SK-N-SH (cell line): ENCODE measurements around the gene SOAT2. TPM values are rescaled to one million over a fixed set of nuclear protein-coding genes. Genes with fewer than 3 reads are reported as not detected.

Experiments
- CTCF ChIA-PET: fragments of 300-600, 350-600 bp; formaldehyde crosslinking; extraction: SDS; loops from one replicate; lab custom pipeline; 2021; lab: Yijun Ruan, JAX
- POLR2A ChIA-PET: fragments of 350-600 bp; sonication (Branson Sonifier 250); formaldehyde crosslinking; extraction: SDS; loops from one replicate; lab custom pipeline; 2020; ENCODE audit warnings: antibody characterized with exemption, inconsistent platforms; lab: Yijun Ruan, JAX
- DNase-seq: peaks from one replicate; pipeline ENCODE4 v3.0.0; 2012
- H2AFZ ChIP-seq: fragments of 200-600 bp; sonication (generic); 2 replicates; pipeline ENCODE4 v1.8.1; 2016; ENCODE audit warnings: antibody characterized with exemption, mild to moderate bottlenecking, low read depth
- H3F3A ChIP-seq: fragments of 200-600 bp; sonication (generic); replicated peaks from 2 replicates; pipeline ENCODE3; 2016; ENCODE audit warnings: antibody characterized with exemption, mild to moderate bottlenecking; ENCODE audit not compliant: insufficient read depth
- H3K27ac ChIP-seq, 2 experiments: fragments of 200-500 bp in 1 of 2; fragments of 200-600 bp in 1 of 2; sonication (Bioruptor generic) in 1 of 2; sonication (generic), shearing (Covaris generic) in 1 of 2; 2 replicates each; pipeline versions ENCODE4 v1.5.1 to v1.6.1; 2014 to 2016; ENCODE audit warnings: low read depth in 2 of 2, inconsistent platforms in 1 of 2, low read length in 1 of 2, mild to moderate bottlenecking in 1 of 2, mixed read lengths in 1 of 2
- H3K27me3 ChIP-seq: fragments of 200-600 bp; sonication (generic), shearing (Covaris generic); 2 replicates; pipeline ENCODE4 v1.6.1; 2016; ENCODE audit warnings: mixed run types; ENCODE audit not compliant: insufficient read depth
- H3K36me3 ChIP-seq, 2 experiments: fragments of 200-500 bp in 1 of 2; fragments of 200-600 bp in 1 of 2; sonication (Bioruptor generic) in 1 of 2; sonication (generic) in 1 of 2; replicated peaks in 1 of 2; 2 replicates each; pipeline versions ENCODE3 to v1.5.1; 2014 to 2016; ENCODE audit warnings: low read length in 1 of 2, mild to moderate bottlenecking in 1 of 2; ENCODE audit not compliant: insufficient read depth in 2 of 2, control insufficient read depth in 1 of 2
- H3K4me1 ChIP-seq, 2 experiments: fragments of 200-500 bp in 1 of 2; fragments of 200-600 bp in 1 of 2; sonication (Bioruptor generic) in 1 of 2; sonication (generic), shearing (Covaris generic) in 1 of 2; 2 replicates each; pipeline versions ENCODE4 v1.5.1 to v1.6.1; 2014 to 2016; ENCODE audit warnings: low read depth in 1 of 2, low read length in 1 of 2, mixed run types in 1 of 2; ENCODE audit not compliant: insufficient read depth in 2 of 2, control insufficient read depth in 1 of 2
- H3K4me2 ChIP-seq: fragments of 200-600 bp; sonication (generic), shearing (Covaris generic); 2 replicates; pipeline ENCODE4 v1.6.1; 2017; ENCODE audit warnings: mixed run types
- H3K4me3 ChIP-seq, 2 experiments: fragments of 200-500 bp in 1 of 2; fragments of 200-600 bp in 1 of 2; sonication (Bioruptor generic) in 1 of 2; sonication (generic), shearing (Covaris generic) in 1 of 2; 2 replicates each; pipeline versions ENCODE4 v1.5.1 to v1.8.1; 2014 to 2016; ENCODE audit warnings: low read depth in 2 of 2, inconsistent platforms in 1 of 2, low read length in 1 of 2, mild to moderate bottlenecking in 1 of 2, mixed read lengths in 1 of 2, moderate library complexity in 1 of 2
- H3K79me2 ChIP-seq: fragments of 200-600 bp; sonication (generic); 2 replicates; pipeline ENCODE4 v1.8.1; 2017; ENCODE audit warnings: mild to moderate bottlenecking; ENCODE audit not compliant: insufficient read depth
- H3K9ac ChIP-seq: fragments of 200-600 bp; sonication (generic); 2 replicates; pipeline ENCODE4 v1.6.1; 2017; ENCODE audit warnings: mixed run types
- H3K9me2 ChIP-seq: fragments of 200-600 bp; sonication (generic); 2 replicates; pipeline ENCODE4 v1.6.1; 2017; ENCODE audit warnings: mixed run types
- H3K9me3 ChIP-seq: fragments of 200-600 bp; sonication (generic); 2 replicates; pipeline ENCODE4 v1.6.1; 2017; ENCODE audit warnings: mixed run types, mild to moderate bottlenecking, moderate library complexity
- H4K20me1 ChIP-seq: fragments of 200-600 bp; sonication (generic); 2 replicates; pipeline ENCODE4 v1.6.1; 2017; ENCODE audit warnings: mild to moderate bottlenecking, mixed run types; ENCODE audit not compliant: insufficient read depth
- EZH2phosphoT487 ChIP-seq: fragments of 200-600 bp; sonication (generic); IDR thresholded peaks from 2 replicates; pipeline ENCODE4 v1.6.1; 2017; ENCODE audit warnings: low read depth, mixed run types, mild to moderate bottlenecking, antibody characterized with exemption, moderate library complexity, borderline replicate concordance
- FOSL2 ChIP-seq: IDR thresholded peaks from 2 replicates; pipeline ENCODE4 v1.4.0; 2012; ENCODE audit warnings: low read depth, mild to moderate bottlenecking, moderate library complexity, borderline replicate concordance
- FOXM1 ChIP-seq: IDR thresholded peaks from 2 replicates; pipeline ENCODE4 v1.4.0; 2012; ENCODE audit warnings: low read depth, mild to moderate bottlenecking
- GATA2 ChIP-seq: sonication (generic); formaldehyde crosslinking; IDR thresholded peaks from 2 replicates; pipeline ENCODE4 v1.5.0; 2020; ENCODE audit warnings: mild to moderate bottlenecking, missing genetic modification reagents
- IRF3 ChIP-seq: fragments of 150-350 bp; IDR thresholded peaks from 2 replicates; pipeline ENCODE4 v1.6.1; 2016; ENCODE audit warnings: mild to moderate bottlenecking, low read depth, low read length
- JUND ChIP-seq: IDR thresholded peaks from 2 replicates; pipeline ENCODE4 v1.4.0; 2012
- MEF2A ChIP-seq: IDR thresholded peaks from 2 replicates; pipeline ENCODE4 v1.4.0; 2012; ENCODE audit warnings: low read depth, borderline replicate concordance
- NFIC ChIP-seq: IDR thresholded peaks from 2 replicates; pipeline ENCODE4 v1.4.0; 2012; ENCODE audit warnings: borderline replicate concordance
- NRF1 ChIP-seq: IDR thresholded peaks from 2 replicates; pipeline ENCODE4 v1.6.1; 2012; ENCODE audit warnings: low read depth, mild to moderate bottlenecking, low read length
- POLR2AphosphoS5 ChIP-seq: IDR thresholded peaks from 2 replicates; pipeline ENCODE4 v1.6.1; 2012; ENCODE audit warnings: low read depth, low read length
- RAD21 ChIP-seq: IDR thresholded peaks from 2 replicates; pipeline ENCODE4 v1.6.1; 2012; ENCODE audit warnings: mild to moderate bottlenecking, low read length
- RCOR1 ChIP-seq: fragments of 150-350 bp; IDR thresholded peaks from 2 replicates; pipeline ENCODE4 v1.6.1; 2017; ENCODE audit warnings: antibody characterized with exemption, low read length
- REST ChIP-seq: IDR thresholded peaks from 2 replicates; pipeline ENCODE4 v1.6.1; 2012; ENCODE audit warnings: mild to moderate bottlenecking, low read depth, low read length, moderate library complexity
- RFX5 ChIP-seq: IDR thresholded peaks from 2 replicates; pipeline ENCODE4 v1.6.1; 2012; ENCODE audit warnings: mild to moderate bottlenecking, improper control_type of control experiment, low read length
- SIN3A ChIP-seq: IDR thresholded peaks from 2 replicates; pipeline ENCODE4 v1.6.1; 2012; ENCODE audit warnings: low read depth, mild to moderate bottlenecking, low read length, moderate library complexity, borderline replicate concordance
- SMC3 ChIP-seq: IDR thresholded peaks from 2 replicates; pipeline ENCODE4 v1.6.1; 2012; ENCODE audit warnings: low read depth, low read length, improper control_type of control experiment
- TEAD4 ChIP-seq: IDR thresholded peaks from 2 replicates; pipeline ENCODE4 v1.4.0; 2012; ENCODE audit warnings: mild to moderate bottlenecking, borderline replicate concordance; ENCODE audit not compliant: insufficient read depth
- YY1 ChIP-seq: IDR thresholded peaks from 2 replicates; pipeline ENCODE4 v1.4.0; 2012; ENCODE audit warnings: low read depth, mild to moderate bottlenecking
- ZBTB33 ChIP-seq: IDR thresholded peaks from 2 replicates; pipeline ENCODE4 v1.4.0; 2012; ENCODE audit warnings: low read depth, borderline replicate concordance
- whole genome bisulfite sequencing: methylation state at CpG from one replicate; pipeline ENCODE4 v1.1.6; 2017; ENCODE audit warnings: low lambda C conversion rate; 5-methylcytosine and 5-hydroxymethylcytosine counted together
- polyA plus RNA-seq, 3 experiments: library from polyadenylated mRNA; depleted of rRNA; stranded (reverse); fragments of >200 nt; gene quantifications; 2 replicates each; pipeline ENCODE4 v1.2.3, GENCODE V29; 2012

SOAT2 gene
- polyA plus RNA-seq, 1 of the 3 experiments (the other 2 are of a cell fraction): 0.18 TPM

- ChIA-PET POLR2A (interaction anchor here (1.0 to 1.6 kb wide), 2 partner anchors 13 to 16 kb away, joined by 3 to 6 read pairs; no protein-coding TSS in a partner anchor), CTCF (interaction anchor here (1.0 to 14.5 kb wide), 7 partner anchors 10 to 226 kb away, joined by 3 to 385 read pairs (median 7); partner anchors contain the start of genes IGFBP6, SOAT2 and TNS2)
- no peak overlapping the region for H2AFZ ChIP-seq
- no peak overlapping the region for H3K4me3 ChIP-seq
- H3K4me2 ChIP-seq: no peak overlapping the region
- no peaks in the 10 kb centered on the region for H3K27me3 ChIP-seq
- no peaks in the 10 kb centered on the region for H3K9me2 ChIP-seq
- no peaks in the 10 kb centered on the region for H3K9me3 ChIP-seq
- no peak overlapping the region for H3K9ac ChIP-seq
- H3K36me3 ChIP-seq: peaks cover 24 to 41% of the 10 kb centered on the region in 2 experiments
- TF ChIP-seq YY1: no peak
- no peak for TF ChIP-seq FOSL2
- no peak for TF ChIP-seq GATA2
- peak; percentile 28 for TF ChIP-seq POLR2AphosphoS5
- TF ChIP-seq RFX5: no peak
- no peak for TF ChIP-seq MEF2A
- H3K4me1 ChIP-seq: peaks cover 5 to 22% of the 10 kb centered on the region in 2 experiments; a peak in 3 of 4 replicates
- no peaks in the 10 kb centered on the region for H4K20me1 ChIP-seq
- peaks cover 37% of the 10 kb centered on the region for H3F3A ChIP-seq
- no peaks in the 10 kb centered on the region for H3K79me2 ChIP-seq
- DNase-seq: no peak
- no peak overlapping the region; a peak in 1 of 4 replicates for H3K27ac ChIP-seq
- 83% methylated on average over 3 of the region's 5 CpGs for WGBS
These were observed 41.8 kb upstream of the SOAT2 start for GRCh38 chr12:53061404-53062010.

GRCh38 chr12:53062011-53062961, 41.0 kb upstream of the SOAT2 start:
- Histone ChIP-seq H3K36me3 (peaks cover 17 to 41% of the 10 kb centered on the region in 2 experiments), H3F3A (peaks cover 41% of the 10 kb centered on the region), H3K27me3 (no peaks in the 10 kb centered on the region), H3K27ac (no peak overlapping the region), H3K9me3 (no peaks in the 10 kb centered on the region), H3K4me1 (peaks cover 12 to 22% of the 10 kb centered on the region in 2 experiments; a peak in 3 of 4 replicates), H3K79me2 (no peaks in the 10 kb centered on the region), H3K9ac (no peak overlapping the region), H4K20me1 (no peaks in the 10 kb centered on the region), H2AFZ (no peak overlapping the region), H3K4me3 (no peak overlapping the region), H3K9me2 (no peaks in the 10 kb centered on the region), H3K4me2 (no peak overlapping the region)
- 80% methylated on average over 19 of the region's 20 CpGs for WGBS
- DNase-seq: no peak
- ChIA-PET CTCF (interaction anchor here (0.9 to 14.5 kb wide), 8 partner anchors 11 to 227 kb away, joined by 3 to 385 read pairs (median 6); partner anchors contain the start of genes IGFBP6, SOAT2 and TNS2), POLR2A (interaction anchor here (1.0 kb wide), 1 partner anchor 17 kb away, joined by 3 read pairs; the partner anchor contains the start of gene SPRYD3)
- no peak for TF ChIP-seq EZH2phosphoT487
- TF ChIP-seq REST: no peak
- TF ChIP-seq SIN3A: no peak
- TF ChIP-seq RAD21: no peak
- TF ChIP-seq IRF3: no peak
- TF ChIP-seq RFX5: no peak
- no peak for TF ChIP-seq ZBTB33
- no peak for TF ChIP-seq SMC3
- no peak for TF ChIP-seq JUND
- no peak for TF ChIP-seq TEAD4
- no peak for TF ChIP-seq NFIC
- no peak for TF ChIP-seq RCOR1
- TF ChIP-seq NRF1: no peak
- TF ChIP-seq FOXM1: no peak
